Naive thymus-derived CD8-positive, alpha-beta T cell (primary cell): ENCODE results near the gene PHAX. TPM values are rescaled to one million over a fixed set of nuclear protein-coding genes. Genes with fewer than 3 reads are reported as not detected.
A peak's percentile ranks its signal among the peaks of the same experiment; 100 is the strongest.
"Not testable (repeated sequence)": the region's sequence is repeated elsewhere in the genome, so short reads cannot be mapped to it uniquely, and the experiment has no call there.

Experiments used
- ATAC-seq, 2 donors: fragments of 150-1000 bp; cut with Tn5 transposase in 1 of 2; sonication (Bioruptor Pico), chemical (Tn5 transposase) in 1 of 2; 1 replicate in 1 of 2; 2 replicates in 1 of 2; pipeline ENCODE4 v1.10.0; 2021; ENCODE audit warnings: mild to moderate bottlenecking in 2 of 2, moderate library complexity in 2 of 2
- POLR2A ChIA-PET: fragments of 350-600 bp; sonication (Branson Sonifier 250); formaldehyde crosslinking; loops from one replicate; lab custom pipeline; 2021; ENCODE audit warnings: antibody characterized with exemption; lab: Charles Lee
- DNase-seq, 10 donors: peaks; one replicate each; pipeline versions ENCODE4 v3.0.0 to v3.0.0-alpha.2; 2020 to 2022
- H3K27ac Mint-ChIP-seq, 10 donors: one replicate each; pipeline ENCODE4 v1.8.0; 2020 to 2022; ENCODE audit warnings: mild to moderate bottlenecking in 10 of 10, mixed read lengths in 10 of 10, moderate library complexity in 4 of 10, inconsistent platforms in 1 of 10
- H3K27me3 Mint-ChIP-seq, 5 donors: one replicate each; pipeline ENCODE4 v1.8.0; 2021 to 2022; ENCODE audit warnings: mixed read lengths in 5 of 5
- H3K36me3 Mint-ChIP-seq, 3 donors: one replicate each; pipeline ENCODE4 v1.8.0; 2020 to 2022; ENCODE audit warnings: mixed read lengths in 3 of 3, mild to moderate bottlenecking in 2 of 3, inconsistent platforms in 1 of 3
- H3K4me1 Mint-ChIP-seq, 4 donors: one replicate each; pipeline ENCODE4 v1.8.0; 2021 to 2022; ENCODE audit warnings: mixed read lengths in 4 of 4
- H3K4me3 Mint-ChIP-seq, 10 donors: one replicate each; pipeline ENCODE4 v1.8.0; 2020 to 2022; ENCODE audit warnings: mild to moderate bottlenecking in 10 of 10, mixed read lengths in 10 of 10, moderate library complexity in 6 of 10, inconsistent platforms in 1 of 10
- H3K9me3 Mint-ChIP-seq, 9 donors: one replicate each; pipeline ENCODE4 v1.8.0; 2020 to 2022; ENCODE audit warnings: mixed read lengths in 9 of 9, mild to moderate bottlenecking in 3 of 9, inconsistent platforms in 1 of 9, moderate library complexity in 1 of 9
- polyA plus RNA-seq, 3 donors: library from polyadenylated mRNA; unstranded; fragments of 300-500 nt; fragmentation: Illumina TruSeq; gene quantifications; one replicate each; pipeline ENCODE4 v1.2.3, GENCODE V29; 2021
- total RNA-seq, 8 experiments: library from RNA in 2 of 8; stranded (reverse) in 2 of 8; gene quantifications; one replicate each; pipeline ENCODE4 v1.2.3 and lab custom pipeline; 2021 to 2026

Gene PHAX
- total and polyA plus RNA-seq, 5 experiments from 2014 or later, result 49.5 to 92.8 (median 75.3) TPM

DNA sequence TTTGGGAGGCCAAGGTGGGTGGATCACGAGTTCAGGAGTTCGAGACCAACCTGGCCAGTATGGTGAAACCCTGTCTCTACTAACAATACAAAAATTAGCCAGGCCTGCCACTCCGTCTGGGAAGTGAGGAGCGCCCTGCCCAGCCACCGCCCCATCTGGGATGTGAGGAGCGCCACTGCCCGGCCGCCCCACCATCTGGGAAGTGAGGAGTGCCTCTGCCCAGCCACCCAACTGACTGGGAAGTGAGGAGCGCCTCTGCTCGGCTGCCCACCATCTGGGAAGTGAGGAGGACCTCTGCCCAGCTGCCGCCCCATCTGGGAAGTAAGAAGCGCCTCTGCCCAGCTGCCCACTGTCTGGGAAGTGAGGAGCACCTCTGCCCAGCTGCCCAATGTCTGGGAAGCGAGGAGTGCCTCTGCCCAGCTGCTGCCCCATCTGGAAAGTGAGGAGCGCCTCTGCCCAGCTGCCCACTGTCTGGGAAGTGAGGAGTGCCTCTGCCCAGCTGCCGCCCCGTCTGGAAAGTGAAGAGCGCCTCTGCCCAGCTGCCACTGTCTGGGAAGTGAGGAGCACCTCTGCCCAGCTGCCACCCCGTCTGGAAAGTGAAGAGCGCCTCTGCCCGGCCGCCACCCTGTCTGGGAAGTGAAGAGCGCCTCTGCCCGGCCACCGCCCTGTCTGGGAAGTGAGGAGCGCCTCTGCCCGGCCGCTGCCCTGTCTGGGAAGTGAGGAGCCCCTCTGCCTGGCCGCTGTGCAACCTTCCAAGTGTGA lies 11.0 kb upstream of the PHAX start:
- POLR2A ChIA-PET, result no interaction called here
- Mint-ChIP-seq H3K9me3 (no peaks in the 10 kb centered on the region), H3K27me3 (peaks cover 0 to 5% (median 0%) of the 10 kb centered on the region in 5 donors), H3K4me1 (peaks cover 4 to 16% (median 10%) of the 10 kb centered on the region in 4 donors), H3K27ac (no peak overlapping the region), H3K36me3 (peaks cover 0 to 2% (median 2%) of the 10 kb centered on the region in 3 donors), H3K4me3 (no peak overlapping the region)
- DNase-seq (no peak), ATAC-seq (no peak)

GRCh38 chr5:126591549-126591948 lies 9.2 kb upstream of the PHAX start:
- Mint-ChIP-seq H3K27me3 (peaks cover 0 to 4% (median 0%) of the 10 kb centered on the region in 5 donors), H3K9me3 (no peaks in the 10 kb centered on the region), H3K36me3 (peaks cover 0 to 2% (median 0%) of the 10 kb centered on the region in 3 donors), H3K4me1 (peaks cover 10 to 24% (median 14%) of the 10 kb centered on the region in 4 donors), H3K4me3 (no peak overlapping the region), H3K27ac (no peak overlapping the region)
- POLR2A ChIA-PET, result no interaction called here
- no peak for ATAC-seq
- DNase-seq, result no peak

- Mint-ChIP-seq H3K36me3 (no peaks in the 10 kb centered on the region), H3K9me3 (no peaks in the 10 kb centered on the region), H3K4me1 (peaks cover 10 to 25% (median 14%) of the 10 kb centered on the region in 4 donors), H3K4me3 (peak within 1 kb of the TSS; percentile 79 to 93 (median 89)), H3K27ac (peak within 1 kb of the TSS in 6 of 10 donors; percentile 31 to 89 (median 78)), H3K27me3 (peaks cover 0 to 4% (median 0%) of the 10 kb centered on the region in 5 donors)
- ATAC-seq (peak; percentile 77 to 83), DNase-seq (peak in 8 of 10 donors; percentile 5 to 43 (median 24))
- POLR2A ChIA-PET, result interaction anchor here (0.6 to 1.1 kb wide), 4 partner anchors 51 to 634 kb away, joined by 3 to 5 read pairs (median 3); no protein-coding TSS in a partner anchor
Observed at GRCh38 chr5:126594748-126595485, 5.8 kb upstream of the PHAX start, which contains the start of gene ALDH7A1. Gene ALDH7A1 (minus strand): TSS chr5:126595219. CDS start chr5:126595198, 21 bp downstream.

DNA sequence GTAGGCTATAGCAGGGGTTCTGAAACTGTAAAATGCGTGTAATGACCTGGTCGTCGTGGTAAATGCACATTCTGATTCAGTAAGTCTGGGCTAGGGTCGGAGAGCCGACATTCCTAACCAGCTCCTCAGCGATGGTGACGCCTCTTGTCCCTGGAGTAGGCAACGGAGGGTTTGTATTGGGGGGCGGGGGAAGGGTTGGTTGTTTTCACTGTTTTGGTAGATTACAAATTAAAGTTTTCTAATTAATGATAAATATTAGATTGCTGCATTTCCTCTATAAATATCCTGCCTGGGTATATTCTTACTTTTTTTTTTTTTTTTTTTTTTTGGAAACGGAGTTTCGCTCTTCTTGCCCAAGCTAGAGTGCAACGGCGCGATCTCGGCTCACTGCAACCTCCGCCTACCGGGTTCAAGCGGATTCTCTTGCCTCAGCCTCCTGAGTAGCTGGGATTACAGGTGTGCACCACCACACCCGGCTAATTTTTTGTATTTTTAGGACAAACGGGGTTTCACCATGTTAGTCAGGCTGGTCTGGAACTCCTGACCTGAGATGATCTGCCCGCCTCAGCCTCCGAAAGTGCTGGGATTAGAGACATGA lies 5.2 kb upstream of the PHAX start:
- Mint-ChIP-seq H3K4me1 (peaks cover 13 to 32% (median 17%) of the 10 kb centered on the region in 4 donors), H3K27ac (peak overlapping the region in 4 of 10 donors; percentile 41 to 86 (median 70)), H3K27me3 (peaks cover 0 to 4% (median 0%) of the 10 kb centered on the region in 5 donors), H3K36me3 (no peaks in the 10 kb centered on the region), H3K9me3 (no peaks in the 10 kb centered on the region), H3K4me3 (peak overlapping the region; percentile 78 to 93 (median 89))
- POLR2A ChIA-PET, result interaction anchor here (1.0 kb wide), 1 partner anchor 242 kb away, joined by 3 read pairs; no protein-coding TSS in a partner anchor
- ATAC-seq (peak in 1 of 2 donors; percentile 5), DNase-seq (no peak)

GRCh38 chr5:126597156-126597555 lies 3.6 kb upstream of the PHAX start:
- no peak for ATAC-seq
- peak overlapping the region in 1 of 10 donors; percentile 58 for H3K27ac Mint-ChIP-seq
- H3K27me3 Mint-ChIP-seq, result peaks cover 0 to 4% (median 0%) of the 10 kb centered on the region in 5 donors
- H3K36me3 Mint-ChIP-seq, result no peaks in the 10 kb centered on the region
- no peak for DNase-seq
- H3K4me1 Mint-ChIP-seq, result peaks cover 13 to 34% (median 27%) of the 10 kb centered on the region in 4 donors
- POLR2A ChIA-PET, result no interaction called here
- H3K9me3 Mint-ChIP-seq, result no peaks in the 10 kb centered on the region
- peak overlapping the region in 5 of 10 donors; percentile 27 to 93 (median 58) for H3K4me3 Mint-ChIP-seq

- Mint-ChIP-seq H3K36me3 (peaks cover 0 to 16% (median 5%) of the 10 kb centered on the region in 3 donors), H3K9me3 (no peaks in the 10 kb centered on the region), H3K4me1 (peaks cover 15 to 36% (median 33%) of the 10 kb centered on the region in 4 donors), H3K27me3 (no peaks in the 10 kb centered on the region), H3K27ac (peak overlapping the region in 1 of 10 donors; percentile 34), H3K4me3 (peak overlapping the region in 7 of 10 donors; percentile 25 to 98 (median 48))
- DNase-seq, result no peak
- ATAC-seq, result no peak
- POLR2A ChIA-PET, result no interaction called here
Observed at GRCh38 chr5:126599499-126599898, 1.2 kb upstream of the PHAX start.

DNA sequence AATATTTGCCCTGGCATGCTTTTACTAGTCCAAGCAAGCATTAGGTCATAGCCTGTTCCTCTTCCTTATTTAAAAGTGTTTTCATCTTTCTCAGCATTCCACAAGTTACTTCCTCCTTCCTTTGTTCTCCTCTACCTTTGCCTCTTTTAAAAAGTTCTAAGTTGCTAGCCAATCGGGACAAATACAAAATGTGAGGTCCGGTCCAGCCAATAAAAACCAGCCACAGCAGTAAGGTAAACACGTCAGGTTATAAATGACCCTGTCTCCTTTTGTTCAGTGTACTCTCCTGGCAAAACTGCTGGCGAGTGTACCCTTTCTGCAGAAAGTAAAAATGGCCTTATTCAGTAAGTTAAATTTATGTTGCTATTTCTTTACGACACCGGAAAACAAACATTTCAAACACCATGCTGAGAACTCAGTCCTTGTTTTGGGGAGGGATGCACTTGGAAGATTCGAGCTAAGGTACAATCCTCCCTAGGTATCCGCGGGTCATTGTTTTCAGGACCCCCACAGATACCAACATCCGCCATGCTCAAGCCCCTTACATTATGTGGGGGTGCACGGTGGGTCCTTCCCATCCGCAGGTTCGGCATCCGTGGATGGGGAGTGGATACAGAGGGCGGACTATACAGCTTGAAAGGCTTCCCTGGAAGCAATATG lies 646 bp upstream of the PHAX start:
- H3K4me3 Mint-ChIP-seq, result peak overlapping the region; percentile 85 to 100 (median 96)
- not testable (repeated sequence) for H3K9me3 Mint-ChIP-seq, ATAC-seq, H3K27me3 Mint-ChIP-seq
- peaks cover 11 to 33% (median 29%) of the 10 kb centered on the region in 4 donors for H3K4me1 Mint-ChIP-seq
- H3K27ac Mint-ChIP-seq, result peak overlapping the region; percentile 81 to 98 (median 90)
- H3K36me3 Mint-ChIP-seq, result peaks cover 0 to 22% (median 5%) of the 10 kb centered on the region in 3 donors
- DNase-seq, result peak in 1 of 10 donors; percentile 4
- POLR2A ChIA-PET, result interaction anchor here (1.0 to 1.5 kb wide), 5 partner anchors 173 to 431 kb away, joined by 3 to 18 read pairs (median 5); partner anchors contain the start of gene LMNB1

- ATAC-seq (no peak), DNase-seq (no peak)
- POLR2A ChIA-PET, result no interaction called here
- no peaks in the 10 kb centered on the region for H3K9me3 Mint-ChIP-seq
- H3K27ac Mint-ChIP-seq, result peak overlapping the region in 6 of 10 donors; percentile 22 to 80 (median 64)
- H3K4me1 Mint-ChIP-seq, result peaks cover 16 to 63% (median 47%) of the 10 kb centered on the region in 4 donors
- H3K36me3 Mint-ChIP-seq, result peaks cover 0 to 53% (median 12%) of the 10 kb centered on the region in 3 donors
- H3K4me3 Mint-ChIP-seq, result peak overlapping the region; percentile 6 to 79 (median 56)
- H3K27me3 Mint-ChIP-seq, result no peaks in the 10 kb centered on the region
Observed at GRCh38 chr5:126603402-126603991, 2.8 kb downstream of the PHAX start.

DNA sequence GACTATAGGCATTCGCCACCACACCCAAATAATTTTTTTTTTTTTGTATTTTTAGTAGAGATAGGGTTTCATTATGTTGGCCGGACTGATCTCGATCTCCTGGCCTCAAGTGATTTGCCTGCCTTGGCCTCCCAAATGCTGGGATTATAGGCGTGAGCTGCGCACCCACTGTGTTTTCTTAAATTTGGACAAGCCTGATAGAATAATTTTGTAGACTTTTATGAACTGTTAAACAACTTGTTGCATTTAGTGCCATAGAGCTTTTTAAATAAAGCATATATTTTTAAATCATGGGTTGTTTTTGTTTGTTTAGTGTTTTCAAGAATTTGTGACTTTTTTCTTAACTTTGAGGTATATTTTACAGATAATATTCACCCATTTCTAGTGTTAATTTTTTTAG lies 4.8 kb downstream of the PHAX start:
- H3K4me3 Mint-ChIP-seq, result peak overlapping the region in 8 of 10 donors; percentile 22 to 71 (median 52)
- H3K27me3 Mint-ChIP-seq, result no peaks in the 10 kb centered on the region
- ATAC-seq, result no peak
- POLR2A ChIA-PET, result no interaction called here
- DNase-seq, result no peak
- H3K27ac Mint-ChIP-seq, result peak overlapping the region in 6 of 10 donors; percentile 2 to 93 (median 60)
- H3K4me1 Mint-ChIP-seq, result peaks cover 17 to 66% (median 48%) of the 10 kb centered on the region in 4 donors
- H3K9me3 Mint-ChIP-seq, result no peaks in the 10 kb centered on the region
- peaks cover 0 to 74% (median 12%) of the 10 kb centered on the region in 3 donors for H3K36me3 Mint-ChIP-seq

DNA sequence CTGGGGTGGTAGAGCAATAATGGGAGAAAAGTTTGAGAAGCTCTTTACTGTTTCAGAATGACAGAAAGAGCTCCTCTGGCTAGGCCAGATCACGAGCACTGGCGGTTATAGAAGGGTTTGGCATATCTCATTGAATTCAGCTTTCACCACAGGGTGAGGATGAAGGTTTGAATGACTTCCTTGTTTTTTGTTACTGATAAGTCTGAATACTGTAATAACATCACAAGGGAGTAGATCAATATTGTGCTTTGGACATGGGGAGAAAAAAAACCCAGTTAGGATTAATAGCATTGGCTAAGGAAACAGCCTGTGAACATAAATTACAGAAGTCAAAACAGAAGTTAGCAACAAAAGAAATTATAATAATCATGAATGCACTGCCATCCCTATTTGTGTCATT lies 9.4 kb downstream of the PHAX start:
- no peak overlapping the region for H3K4me3 Mint-ChIP-seq
- DNase-seq (no peak), ATAC-seq (no peak)
- POLR2A ChIA-PET, result interaction anchor here (0.7 kb wide), 1 partner anchor 437 kb away, joined by 3 read pairs; no protein-coding TSS in a partner anchor
- H3K36me3 Mint-ChIP-seq, result peaks cover 0 to 96% (median 8%) of the 10 kb centered on the region in 3 donors
- H3K4me1 Mint-ChIP-seq, result peaks cover 24 to 56% (median 52%) of the 10 kb centered on the region in 4 donors
- no peaks in the 10 kb centered on the region for H3K27me3 Mint-ChIP-seq
- H3K27ac Mint-ChIP-seq, result peak overlapping the region in 3 of 10 donors; percentile 15 to 61 (median 35)
- no peaks in the 10 kb centered on the region for H3K9me3 Mint-ChIP-seq

DNA sequence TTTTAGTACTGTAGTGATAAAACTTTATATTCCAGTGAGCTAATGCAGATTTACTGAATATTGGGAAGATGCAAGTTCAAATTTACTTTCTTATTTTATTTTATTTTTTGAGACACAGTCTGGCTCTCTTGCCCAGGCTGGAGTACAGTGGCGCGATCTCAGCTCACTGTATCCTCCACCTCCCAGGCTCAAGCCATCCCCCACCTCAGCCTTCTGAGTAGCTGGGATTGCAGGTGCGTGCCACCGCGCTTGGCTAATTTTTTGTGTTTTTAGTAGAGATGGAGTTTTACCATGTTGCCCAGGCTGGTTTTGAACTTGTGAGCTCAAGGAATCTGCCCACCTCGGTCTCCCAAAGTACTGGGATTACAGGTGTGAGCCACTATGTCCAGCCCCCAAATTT lies 9.9 kb downstream of the PHAX start:
- H3K4me1 Mint-ChIP-seq, result peaks cover 24 to 58% (median 51%) of the 10 kb centered on the region in 4 donors
- no peaks in the 10 kb centered on the region for H3K9me3 Mint-ChIP-seq
- peak overlapping the region in 1 of 10 donors; percentile 87 for H3K27ac Mint-ChIP-seq
- no peak for DNase-seq
- no peaks in the 10 kb centered on the region for H3K27me3 Mint-ChIP-seq
- POLR2A ChIA-PET, result interaction anchor here (0.7 kb wide), 1 partner anchor 437 kb away, joined by 3 read pairs; no protein-coding TSS in a partner anchor
- peaks cover 0 to 96% (median 8%) of the 10 kb centered on the region in 3 donors for H3K36me3 Mint-ChIP-seq
- no peak for ATAC-seq
- H3K4me3 Mint-ChIP-seq, result no peak overlapping the region
